Suppressor macrophage treated with lipopolysaccharide for 1 hour (primary cell): Measurements from ENCODE around the gene SNX27.

ENCODE experiments used
- DNase-seq, 3 donors: peaks; one replicate each; pipeline ENCODE4 v3.0.0-alpha.2; 2020 to 2022

The SNX27 gene

GRCh38 chr1:151706464-151707415 lies 94.9 kb downstream of the SNX27 start:
- DNase-seq, result no peak

- DNase-seq, result no peak
Measured at GRCh38 chr1:151707541-151708065, 95.8 kb downstream of the SNX27 start.

- DNase-seq, result no peak
Measured at GRCh38 chr1:151708891-151709290, 97.0 kb downstream of the SNX27 start.

GRCh38 chr1:151710187-151710840 lies 98.5 kb downstream of the SNX27 start:
- peak; percentile 57 to 70 (median 62) for DNase-seq

- DNase-seq, result no peak
Measured at GRCh38 chr1:151711044-151711800, 99.4 kb downstream of the SNX27 start.

- DNase-seq, result no peak
Measured at GRCh38 chr1:151711951-151712350, 100.1 kb downstream of the SNX27 start.

GRCh38 chr1:151713044-151713443 lies 101.2 kb downstream of the SNX27 start:
- no peak for DNase-seq

GRCh38 chr1:151713874-151714273 lies 102.0 kb downstream of the SNX27 start:
- no peak for DNase-seq

GRCh38 chr1:151714820-151715725 lies 103.2 kb downstream of the SNX27 start:
- no peak for DNase-seq

- DNase-seq, result no peak
Measured at GRCh38 chr1:151715726-151716404, 104.0 kb downstream of the SNX27 start.

GRCh38 chr1:151716405-151716762 lies 104.5 kb downstream of the SNX27 start:
- no peak for DNase-seq

- DNase-seq, result peak in 2 of 3 donors; percentile 20 to 22
Measured at GRCh38 chr1:151716771-151717631, 105.2 kb downstream of the SNX27 start, which contains the start of gene CELF3. CELF3 (minus strand) TSS chr1:151716803; CDS start chr1:151716020, 783 bp downstream.

GRCh38 chr1:151718011-151718431 lies 106.2 kb downstream of the SNX27 start:
- no peak for DNase-seq

- DNase-seq, result no peak
Measured at GRCh38 chr1:151718666-151719065, 106.8 kb downstream of the SNX27 start.

- DNase-seq, result no peak
Measured at GRCh38 chr1:151720125-151720524, 108.3 kb downstream of the SNX27 start.

- DNase-seq, result peak; percentile 36 to 44 (median 40)
Measured at GRCh38 chr1:151720554-151720953, 108.7 kb downstream of the SNX27 start.

GRCh38 chr1:151720974-151721787 lies 109.3 kb downstream of the SNX27 start, which contains the start of gene RIIAD1:
RIIAD1 (plus strand) TSS chr1:151721522; CDS start chr1:151721537, 15 bp downstream.
- peak; percentile 19 to 62 (median 44) for DNase-seq

- DNase-seq, result no peak
Measured at GRCh38 chr1:151721788-151722510, 110.1 kb downstream of the SNX27 start.
